WTC11 (cell line): Measurements from ENCODE around the gene KCNMB4.

ENCODE experiments used
- AFF4 ChIP-seq: sonication (generic); formaldehyde crosslinking; IDR thresholded peaks from 2 replicates; pipeline ENCODE4 v1.8.1; 2023; ENCODE audit warnings: mild to moderate bottlenecking, missing genetic modification reagents, borderline replicate concordance
- CREB1 ChIP-seq: sonication (generic); formaldehyde crosslinking; IDR thresholded peaks from 2 replicates; pipeline ENCODE4 v1.8.0; 2023; ENCODE audit warnings: mild to moderate bottlenecking, missing genetic modification reagents
- CTCF ChIP-seq: fragments of 200-600 bp; IDR thresholded peaks from 2 replicates; pipeline ENCODE4 v1.8.0; 2022; ENCODE audit warnings: antibody characterized with exemption
- ETV6 ChIP-seq: sonication (generic); formaldehyde crosslinking; IDR thresholded peaks from 2 replicates; pipeline ENCODE4 v1.8.1; 2022; ENCODE audit warnings: mild to moderate bottlenecking, missing genetic modification reagents
- OVOL2 ChIP-seq: fragments of 250-450 bp; sonication (Bioruptor Pico); IDR thresholded peaks from 2 replicates; pipeline ENCODE4 v1.9.0; 2021; ENCODE audit warnings: mild to moderate bottlenecking, borderline replicate concordance
- SP1 ChIP-seq: sonication (generic); formaldehyde crosslinking; conservative IDR thresholded peaks from 2 replicates; pipeline ENCODE4 v1.8.1; 2022; ENCODE audit warnings: missing genetic modification reagents
- TCF7 ChIP-seq: sonication (generic); formaldehyde crosslinking; IDR thresholded peaks from 2 replicates; pipeline ENCODE4 v1.8.0; 2022; ENCODE audit warnings: mild to moderate bottlenecking, low read depth, missing genetic modification reagents, moderate library complexity
- USF2 ChIP-seq: sonication (generic); formaldehyde crosslinking; IDR thresholded peaks from 2 replicates; pipeline ENCODE4 v1.8.1; 2023; ENCODE audit warnings: mild to moderate bottlenecking, missing genetic modification reagents, moderate library complexity
- TF ChIP-seq, protein P1 (sequence below): sonication (generic); formaldehyde crosslinking; conservative IDR thresholded peaks from 2 replicates; pipeline ENCODE4 v1.8.1; 2022; ENCODE audit warnings: mild to moderate bottlenecking, missing genetic modification reagents
- TF ChIP-seq, protein P2 (sequence below): sonication (generic); formaldehyde crosslinking; IDR thresholded peaks from 2 replicates; pipeline ENCODE4 v1.8.0; 2022; ENCODE audit warnings: mild to moderate bottlenecking, missing genetic modification reagents

DNA sequence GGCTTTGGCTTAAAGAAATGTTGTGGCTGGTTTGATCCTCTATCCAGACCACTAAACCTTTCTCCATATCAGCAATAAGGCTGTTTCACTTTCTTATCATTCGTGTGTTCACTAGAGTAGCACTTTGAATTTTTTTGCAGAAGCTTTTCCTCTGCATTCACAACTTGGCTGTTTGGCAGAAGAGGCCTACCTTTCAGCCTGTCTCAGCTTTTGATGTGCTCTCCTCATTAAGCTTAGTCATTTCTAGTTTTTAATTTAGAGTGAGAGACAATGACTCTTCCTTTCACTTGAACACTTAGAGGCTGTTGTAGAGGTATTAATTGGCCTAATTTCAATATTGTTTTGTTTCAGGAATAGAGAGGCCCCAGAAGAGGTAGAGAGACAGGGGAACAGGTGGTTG lies 13.8 kb downstream of the KCNMB4 start:
- TF ChIP-seq, protein P1, sequence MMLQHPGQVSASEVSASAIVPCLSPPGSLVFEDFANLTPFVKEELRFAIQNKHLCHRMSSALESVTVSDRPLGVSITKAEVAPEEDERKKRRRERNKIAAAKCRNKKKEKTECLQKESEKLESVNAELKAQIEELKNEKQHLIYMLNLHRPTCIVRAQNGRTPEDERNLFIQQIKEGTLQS (CRISPR knock-in tag): no peak
- TF ChIP-seq CTCF (no peak), SP1 (CRISPR knock-in tag) (no peak), TCF7 (CRISPR knock-in tag) (no peak), AFF4 (no peak), OVOL2 (CRISPR knock-in tag) (no peak), USF2 (CRISPR knock-in tag) (no peak), CREB1 (no peak), ETV6 (CRISPR knock-in tag) (no peak)
- TF ChIP-seq, protein P2, sequence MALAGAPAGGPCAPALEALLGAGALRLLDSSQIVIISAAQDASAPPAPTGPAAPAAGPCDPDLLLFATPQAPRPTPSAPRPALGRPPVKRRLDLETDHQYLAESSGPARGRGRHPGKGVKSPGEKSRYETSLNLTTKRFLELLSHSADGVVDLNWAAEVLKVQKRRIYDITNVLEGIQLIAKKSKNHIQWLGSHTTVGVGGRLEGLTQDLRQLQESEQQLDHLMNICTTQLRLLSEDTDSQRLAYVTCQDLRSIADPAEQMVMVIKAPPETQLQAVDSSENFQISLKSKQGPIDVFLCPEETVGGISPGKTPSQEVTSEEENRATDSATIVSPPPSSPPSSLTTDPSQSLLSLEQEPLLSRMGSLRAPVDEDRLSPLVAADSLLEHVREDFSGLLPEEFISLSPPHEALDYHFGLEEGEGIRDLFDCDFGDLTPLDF (CRISPR knock-in tag): no peak
